Activated naive CD4-positive, alpha-beta T cell treated with anti-CD3 and anti-CD28 coated beads, Interleukin-2, amount 10 ng/mL, durations not matched to agents 5 hours and 36 hours (primary cell): ENCODE measurements around the gene GMFB. TPM values are rescaled to one million over a fixed set of nuclear protein-coding genes. Genes with fewer than 3 reads are reported as not detected.

Experiments
- total RNA-seq, 2 experiments: library from RNA; stranded (reverse); gene quantifications; one replicate each; pipeline ENCODE4 v1.2.3, GENCODE V29; 2021

Gene GMFB
- total RNA-seq, result 10 to 100 TPM; 30.8 to 34.5 TPM

DNA sequence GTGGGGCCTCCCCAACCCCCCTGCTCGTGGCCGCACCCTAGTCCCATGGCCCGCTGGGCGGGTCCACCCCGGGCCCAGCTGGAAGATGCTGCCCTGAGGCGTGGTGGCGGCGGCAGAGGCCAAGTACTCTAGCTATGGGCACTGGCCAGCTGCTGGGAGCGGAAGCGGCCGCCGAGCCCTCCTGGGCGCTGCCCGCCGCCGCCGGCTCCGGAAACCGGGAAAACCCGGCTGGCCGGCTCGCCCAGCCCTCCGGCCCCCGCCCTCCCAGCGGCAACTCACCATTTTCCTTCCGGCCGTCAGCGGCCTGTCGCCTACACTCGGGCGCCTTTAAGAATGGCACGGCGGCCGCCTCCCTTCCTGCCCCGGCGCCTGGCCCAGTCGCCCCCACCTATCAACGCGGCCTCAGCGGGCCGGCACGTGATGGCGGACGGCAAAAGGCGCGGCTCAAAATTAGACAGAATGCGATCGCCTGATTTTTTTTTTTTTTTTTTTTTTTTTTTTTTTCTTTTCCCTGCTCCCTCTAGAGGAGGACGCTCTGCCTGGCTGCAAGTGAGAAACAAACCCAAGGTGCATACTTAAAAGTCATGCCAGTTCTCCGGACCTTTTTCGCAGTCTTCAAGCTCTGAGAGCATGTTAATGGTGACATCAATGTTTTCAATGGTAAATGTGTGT, at the start of gene GMFB:
Gene GMFB, minus strand, starts transcription at position 335 of the 672 bp plus-strand sequence. Its CDS starts 53 bp downstream, at position 282.

DNA sequence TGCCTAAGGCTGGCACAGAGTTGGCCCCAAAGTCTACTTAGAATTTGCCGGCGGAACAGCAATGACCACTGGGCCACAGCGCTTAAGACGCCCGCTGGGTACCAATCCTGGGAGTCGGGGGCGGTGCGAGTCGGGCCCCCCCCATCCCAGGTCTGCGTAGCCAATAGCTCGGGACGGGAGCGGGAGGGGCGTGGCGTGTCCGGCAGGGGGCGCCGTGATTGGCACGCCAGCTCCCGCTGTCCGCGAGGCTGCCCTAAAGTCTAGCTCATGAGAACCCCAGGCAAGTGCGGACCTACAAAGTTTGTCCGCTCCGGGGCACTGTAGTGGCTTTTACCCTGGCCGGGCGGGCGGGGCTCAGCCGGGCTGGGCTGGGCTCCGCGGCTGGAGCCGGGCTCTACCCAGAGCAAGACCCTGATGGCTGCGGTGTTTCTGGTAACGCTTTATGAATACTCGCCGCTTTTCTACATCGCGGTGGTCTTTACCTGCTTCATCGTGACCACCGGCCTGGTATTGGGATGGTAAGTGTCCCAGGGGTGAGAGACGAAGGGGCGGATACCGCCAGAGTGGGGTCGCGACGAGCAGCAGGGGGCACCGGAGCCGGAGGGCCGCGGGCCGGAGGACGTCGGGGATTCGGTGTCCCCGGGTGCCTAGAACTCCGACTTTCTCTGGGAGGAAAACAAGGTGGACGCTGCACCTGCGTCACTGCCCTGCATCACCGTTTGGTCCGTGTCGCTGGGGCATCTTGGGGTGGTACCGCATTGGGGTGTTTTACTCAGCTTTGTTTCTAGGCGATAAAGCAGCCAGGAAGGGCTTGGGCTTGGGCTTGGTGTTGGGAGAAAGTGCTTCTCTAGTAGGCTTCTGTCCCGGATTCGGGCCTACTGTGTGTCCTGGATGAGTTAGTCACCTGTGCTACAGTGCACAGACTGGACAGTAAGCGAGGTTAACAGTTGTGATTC, 21.0 kb upstream of the GMFB start, which contains the start of gene CGRRF1:
Gene CGRRF1, plus strand, starts transcription at position 361 of the 956 bp plus-strand sequence. Its CDS starts 54 bp downstream, at position 415.

DNA sequence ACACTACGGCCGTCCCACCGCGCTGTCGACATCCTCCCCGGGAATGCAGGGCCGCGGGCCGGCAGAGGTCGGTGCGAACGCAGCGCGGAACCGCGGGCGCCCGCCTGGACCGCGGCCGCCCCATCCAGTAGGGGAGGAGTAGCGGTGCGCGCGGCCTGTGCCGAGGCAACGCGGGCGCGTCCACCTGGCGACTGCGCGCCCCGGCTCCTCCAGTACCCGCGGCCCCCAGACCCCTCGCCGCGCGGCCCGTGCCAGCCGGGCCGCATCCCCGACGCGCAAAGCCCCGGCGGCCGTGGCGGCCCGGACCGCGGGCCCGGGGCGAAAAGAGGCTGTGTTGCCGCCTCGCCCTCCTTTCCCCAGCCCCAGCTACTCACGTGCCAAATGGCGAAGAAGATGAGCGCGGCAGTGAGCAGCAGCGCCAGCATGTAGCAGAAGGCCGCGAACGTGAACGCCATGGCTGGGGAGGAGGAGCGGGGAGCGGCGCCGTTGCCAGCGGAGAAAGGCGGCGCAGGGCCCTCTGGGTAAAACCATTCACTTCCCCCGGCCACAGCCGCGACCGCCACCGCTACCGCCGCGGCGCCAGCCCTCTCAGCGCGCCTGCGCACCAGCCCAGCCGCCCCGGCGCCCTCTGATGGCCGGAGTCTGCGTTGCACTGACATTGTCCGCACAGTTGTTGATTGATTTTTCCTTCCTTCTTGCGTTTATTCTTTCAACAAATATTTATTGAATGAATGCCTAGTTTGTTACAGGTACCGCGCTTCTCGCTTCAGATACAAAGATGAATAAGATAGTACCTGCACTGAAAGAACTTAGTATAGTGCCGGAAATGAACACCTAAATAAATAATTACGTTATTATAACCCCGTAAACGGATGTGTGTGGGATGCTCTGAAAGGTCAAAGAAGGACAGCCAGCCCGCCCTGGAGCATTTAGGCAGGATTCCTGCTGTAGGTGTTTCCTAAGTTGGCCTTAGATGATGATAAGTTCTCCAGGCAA, 47.6 kb downstream of the GMFB start, which contains the start of gene CNIH1:
Gene CNIH1, minus strand, starts transcription at position 502 of the 996 bp plus-strand sequence. Its CDS starts 47 bp downstream, at position 455.

Other genes with a start within 250 kb of the GMFB start
- gene CDKN3, start 92.0 kb downstream of the GMFB start, total RNA-seq, result 10 to 100 TPM; 56.8 to 59.2 TPM
- 10 to 100 TPM; 86.4 to 88.3 TPM for gene CNIH1, start 47.6 kb downstream of the GMFB start, total RNA-seq
- 10 to 100 TPM in 1 of 2 experiments, 1 to 10 TPM in 1; 9.5 to 12.8 TPM for gene CGRRF1, start 20.9 kb upstream of the GMFB start, total RNA-seq
- gene SAMD4A, start 78.1 kb upstream of the GMFB start, total RNA-seq, result 1 to 10 TPM in 1 of 2 experiments, under 1 TPM in 1; 0.88 to 1.3 TPM